Lower leg skin (tissue), 4 donors: ENCODE data around the gene GPC6. TPM values are rescaled to one million over a fixed set of nuclear protein-coding genes. Genes with fewer than 3 reads are reported as not detected.

Experiments
- DNase-seq, 2 donors: peaks; one replicate each; pipeline ENCODE4 v3.0.0-alpha.2; 2019; ENCODE audit warnings: low spot score in 2 of 2
- H3K4me3 ChIP-seq: fragments of 200-600 bp; sonication (generic); 2 replicates; pipeline ENCODE4 v1.5.1; 2017; ENCODE audit warnings: mild to moderate bottlenecking, low read depth; ENCODE audit not compliant: poor library complexity, severe bottlenecking
- POLR2A ChIP-seq, 2 donors: fragments of 450-650 bp; IDR thresholded peaks; one replicate each; pipeline ENCODE4 v1.6.1; 2016 to 2017; ENCODE audit warnings: antibody characterized with exemption in 2 of 2, mild to moderate bottlenecking in 1 of 2, moderate library complexity in 1 of 2
- WGBS, 2 donors: methylation state at CpG; one replicate each; pipeline ENCODE4 v1.1.5; 2018; 5-methylcytosine and 5-hydroxymethylcytosine counted together
- intact Hi-C: fragments of 100-400 bp; cut with DNase I; formaldehyde crosslinking; loops from one replicate; pipeline ENCODE4 v1.15.0; 2023; ENCODE audit warnings: low total_unique reads
- total RNA-seq, 4 donors: library from RNA; depleted of rRNA; stranded (reverse); fragments of >200 nt; gene quantifications; one replicate each; pipeline ENCODE4 v1.1.0, GENCODE V29; 2016
- TF ChIP-seq, protein P1 (sequence below), 3 donors: fragments of 450-650 bp; IDR thresholded peaks; one replicate each; pipeline ENCODE4 v1.5.1; 2016; ENCODE audit warnings: antibody characterized with exemption in 3 of 3, mild to moderate bottlenecking in 3 of 3, moderate library complexity in 2 of 3

GPC6 gene
- total RNA-seq, 4 donors from 2014 or later, result 1.4 to 5.2 (median 2.5) TPM

DNA sequence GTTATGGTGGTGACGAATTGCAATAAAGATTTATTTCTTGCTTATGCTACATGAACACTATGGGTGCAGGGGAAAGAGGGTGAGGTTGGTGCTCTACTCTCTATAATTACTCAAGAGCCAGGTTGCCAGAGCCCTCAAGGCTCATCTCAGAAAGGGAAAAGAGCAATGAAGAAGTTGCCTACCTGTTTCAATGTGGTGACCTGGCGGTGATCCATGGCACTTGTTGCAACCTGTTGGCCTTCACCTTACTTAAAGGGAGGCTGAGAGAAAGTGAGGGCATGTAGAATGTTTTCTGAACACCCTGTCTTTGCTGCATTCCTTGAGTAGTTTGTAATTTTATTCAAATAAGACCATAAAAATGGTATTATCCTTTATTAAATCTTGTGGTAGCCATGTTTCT, 394.4 kb downstream of the GPC6 start:
- TF ChIP-seq, protein P1, sequence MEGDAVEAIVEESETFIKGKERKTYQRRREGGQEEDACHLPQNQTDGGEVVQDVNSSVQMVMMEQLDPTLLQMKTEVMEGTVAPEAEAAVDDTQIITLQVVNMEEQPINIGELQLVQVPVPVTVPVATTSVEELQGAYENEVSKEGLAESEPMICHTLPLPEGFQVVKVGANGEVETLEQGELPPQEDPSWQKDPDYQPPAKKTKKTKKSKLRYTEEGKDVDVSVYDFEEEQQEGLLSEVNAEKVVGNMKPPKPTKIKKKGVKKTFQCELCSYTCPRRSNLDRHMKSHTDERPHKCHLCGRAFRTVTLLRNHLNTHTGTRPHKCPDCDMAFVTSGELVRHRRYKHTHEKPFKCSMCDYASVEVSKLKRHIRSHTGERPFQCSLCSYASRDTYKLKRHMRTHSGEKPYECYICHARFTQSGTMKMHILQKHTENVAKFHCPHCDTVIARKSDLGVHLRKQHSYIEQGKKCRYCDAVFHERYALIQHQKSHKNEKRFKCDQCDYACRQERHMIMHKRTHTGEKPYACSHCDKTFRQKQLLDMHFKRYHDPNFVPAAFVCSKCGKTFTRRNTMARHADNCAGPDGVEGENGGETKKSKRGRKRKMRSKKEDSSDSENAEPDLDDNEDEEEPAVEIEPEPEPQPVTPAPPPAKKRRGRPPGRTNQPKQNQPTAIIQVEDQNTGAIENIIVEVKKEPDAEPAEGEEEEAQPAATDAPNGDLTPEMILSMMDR (IDR thresholded peaks at IDR 0.05), result no peak
- no peak for TF ChIP-seq POLR2A (IDR thresholded peaks at IDR 0.05)
- DNase-seq, result no peak
- 64 to 74% methylated on average over 2 of the region's 2 CpGs for WGBS, 2 donors
- H3K4me3 ChIP-seq, result no peak overlapping the region
- intact Hi-C loops, result no loop called here

DNA sequence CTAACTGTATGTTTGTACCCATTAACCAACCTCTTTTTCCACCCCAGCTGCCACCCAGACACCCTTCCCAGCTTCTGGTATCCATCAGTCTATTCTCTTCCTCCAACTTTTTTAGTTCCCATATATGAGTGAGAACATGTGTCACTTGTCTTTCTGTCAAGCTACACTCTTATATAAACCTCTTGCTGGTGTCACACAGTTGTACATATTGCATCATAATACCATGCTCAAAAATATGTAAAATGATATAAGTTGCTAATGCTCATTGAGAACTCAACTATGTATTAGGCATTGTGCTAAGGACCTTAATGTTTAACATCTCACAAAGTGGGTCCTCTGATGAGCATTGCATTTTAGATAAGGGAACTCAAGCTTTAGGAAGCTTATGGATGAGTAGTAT, 395.4 kb downstream of the GPC6 start:
- TF ChIP-seq, protein P1 (IDR thresholded peaks at IDR 0.05), result no peak
- TF ChIP-seq POLR2A (IDR thresholded peaks at IDR 0.05), result no peak
- intact Hi-C loops, result no loop called here
- H3K4me3 ChIP-seq, result no peak overlapping the region
- DNase-seq, result no peak

DNA sequence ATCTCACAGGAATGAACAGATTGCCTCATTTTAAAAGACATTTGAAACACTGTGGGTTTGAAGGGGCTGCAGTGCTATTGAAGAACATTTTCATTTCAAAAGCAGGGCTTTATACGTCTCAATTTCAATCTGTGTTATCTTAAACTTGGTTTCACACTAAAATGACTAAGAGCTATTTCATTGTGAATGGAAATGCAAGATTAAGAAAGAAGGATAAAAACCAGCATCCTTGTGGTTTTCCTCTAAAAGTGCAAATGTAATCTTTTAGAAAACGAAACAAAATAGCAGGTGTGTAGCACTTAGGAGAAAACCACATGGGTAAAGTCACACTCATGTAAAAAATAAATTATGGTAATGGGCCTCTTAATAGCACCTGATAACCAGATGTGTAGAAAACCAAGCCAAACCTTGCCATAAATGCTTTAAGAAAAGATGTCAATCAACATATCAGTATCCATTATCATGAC, 397.7 kb downstream of the GPC6 start:
- intact Hi-C loops, result no loop called here

DNA sequence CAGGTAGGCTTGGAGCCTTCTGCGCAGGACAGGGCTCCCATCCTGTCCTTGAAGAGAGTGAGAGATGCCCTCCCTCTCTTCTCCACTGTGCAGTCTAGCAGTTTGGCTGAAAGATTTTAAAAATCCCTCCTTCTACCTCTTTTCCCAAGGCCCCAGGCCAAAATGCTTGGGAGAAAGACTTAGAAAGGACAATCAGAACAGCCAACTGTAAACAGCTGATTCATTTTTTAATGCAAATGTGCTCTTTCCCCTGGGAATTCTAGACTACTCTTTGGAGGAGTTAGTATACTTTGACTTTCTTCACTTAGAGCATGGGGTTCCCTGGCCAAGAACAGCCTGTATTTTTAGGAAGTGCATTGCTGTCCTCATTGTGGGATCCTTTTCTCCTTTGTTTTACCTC, 398.9 kb downstream of the GPC6 start:
- no peak for DNase-seq
- TF ChIP-seq, protein P1 (IDR thresholded peaks at IDR 0.05), result no peak
- TF ChIP-seq POLR2A (IDR thresholded peaks at IDR 0.05), result no peak
- intact Hi-C loops, result no loop called here
- no peak overlapping the region for H3K4me3 ChIP-seq
- WGBS, 2 donors, result 94 to 100% methylated on average over 1 of the region's 1 CpG

More for the DNA sequence above, 397.7 kb downstream of the GPC6 start:
- TF ChIP-seq, protein P1 (IDR thresholded peaks at IDR 0.05), result no peak
- TF ChIP-seq POLR2A (IDR thresholded peaks at IDR 0.05), result no peak
- H3K4me3 ChIP-seq, result no peak overlapping the region
- 67 to 74% methylated on average over 2 of the region's 2 CpGs for WGBS, 2 donors
- DNase-seq, result no peak

DNA sequence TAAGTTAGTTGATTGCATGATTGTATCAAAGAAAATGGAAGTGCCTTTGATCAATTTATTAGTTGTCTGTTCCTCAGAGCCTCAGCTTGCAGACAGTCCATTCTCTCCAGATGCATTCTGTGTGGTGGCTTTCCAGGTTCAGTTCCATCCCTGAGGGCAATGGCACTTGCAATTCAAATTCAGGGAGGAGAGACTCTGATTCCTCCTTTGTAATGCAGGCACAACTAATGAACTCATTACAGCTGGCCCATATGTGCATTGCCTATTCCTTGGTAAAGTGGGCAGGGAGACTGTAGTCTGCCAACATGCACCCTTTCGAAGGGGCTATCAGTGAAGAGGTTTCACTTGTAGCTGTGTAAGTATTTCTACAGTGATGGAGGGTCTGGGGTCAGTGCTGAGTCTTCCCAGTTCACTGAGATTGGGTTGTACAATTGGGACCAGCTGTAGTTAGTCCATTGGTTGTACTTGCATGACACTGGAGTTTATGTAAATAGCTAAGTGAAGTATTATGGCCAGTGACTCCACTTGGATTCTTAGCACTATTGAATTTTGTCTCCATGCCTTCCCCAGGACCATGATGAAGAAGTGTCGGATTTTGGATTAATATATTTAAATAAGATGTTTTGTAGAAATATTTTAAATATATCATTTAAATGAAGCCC, 401.7 kb downstream of the GPC6 start:
- TF ChIP-seq POLR2A (IDR thresholded peaks at IDR 0.05), result no peak
- TF ChIP-seq, protein P1 (IDR thresholded peaks at IDR 0.05), result no peak
- no peak for DNase-seq
- WGBS, 2 donors, result 81 to 83% methylated on average over 2 of the region's 2 CpGs
- H3K4me3 ChIP-seq, result no peak overlapping the region
- intact Hi-C loops, result no loop called here

DNA sequence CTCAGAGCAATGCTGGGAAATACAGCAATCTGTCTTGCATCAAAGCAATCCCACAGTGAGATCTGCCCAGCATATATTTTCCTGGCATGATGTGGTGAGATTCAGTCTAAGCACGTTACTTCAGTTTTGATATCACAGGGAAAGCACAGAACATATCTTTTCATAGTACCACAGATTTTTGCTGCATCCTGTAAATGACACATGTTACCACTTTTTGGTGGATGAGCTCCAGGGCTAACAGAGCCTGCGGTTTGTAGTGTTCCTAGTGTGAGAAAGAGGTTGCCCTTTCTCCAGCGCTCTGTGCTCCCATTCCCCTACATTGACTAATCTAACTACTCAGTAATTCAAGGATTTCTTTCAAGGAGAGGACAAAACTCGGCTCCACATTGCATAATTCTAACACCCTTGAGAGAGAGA, 409.0 kb downstream of the GPC6 start:
- TF ChIP-seq POLR2A (IDR thresholded peaks at IDR 0.05), result no peak
- TF ChIP-seq, protein P1 (IDR thresholded peaks at IDR 0.05), result no peak
- intact Hi-C loops, result no loop called here
- DNase-seq, result no peak
- WGBS, 2 donors, result 47 to 49% methylated on average over 4 of the region's 4 CpGs
- H3K4me3 ChIP-seq, result no peak overlapping the region
